CD1c-positive myeloid dendritic cell (primary cell): Measurements from ENCODE around the gene ANKK1.

ENCODE experiments used
- DNase-seq: peaks from one replicate; pipeline ENCODE4 v3.0.0-alpha.2; 2016; ENCODE audit errors: extremely low spot score

The ANKK1 gene

GRCh38 chr11:113408887-113409286 is 21.3 kb downstream of the ANKK1 start:
- no peak for DNase-seq

- DNase-seq: no peak
These were observed 21.9 kb downstream of the ANKK1 start for GRCh38 chr11:113409526-113409925.

GRCh38 chr11:113410414-113411135 is 23.0 kb downstream of the ANKK1 start:
- DNase-seq: no peak

- no peak for DNase-seq
These were observed 24.0 kb downstream of the ANKK1 start for GRCh38 chr11:113411536-113411935.

GRCh38 chr11:113412675-113413074 is 25.1 kb downstream of the ANKK1 start:
- no peak for DNase-seq

GRCh38 chr11:113415343-113415742 is 27.8 kb downstream of the ANKK1 start:
- DNase-seq: no peak

GRCh38 chr11:113417428-113417827 is 29.8 kb downstream of the ANKK1 start:
- no peak for DNase-seq

- DNase-seq: no peak
These were observed 31.9 kb downstream of the ANKK1 start for GRCh38 chr11:113419454-113420003.

- DNase-seq: no peak
These were observed 33.2 kb downstream of the ANKK1 start for GRCh38 chr11:113420808-113421207.

GRCh38 chr11:113426686-113427085 is 39.1 kb downstream of the ANKK1 start:
- no peak for DNase-seq

GRCh38 chr11:113431746-113432145 is 44.2 kb downstream of the ANKK1 start:
- DNase-seq: no peak

- no peak for DNase-seq
These were observed 47.8 kb downstream of the ANKK1 start for GRCh38 chr11:113435190-113435968.

GRCh38 chr11:113436672-113437252 is 49.2 kb downstream of the ANKK1 start:
- no peak for DNase-seq

GRCh38 chr11:113440816-113441215 is 53.2 kb downstream of the ANKK1 start:
- no peak for DNase-seq

GRCh38 chr11:113444502-113445123 is 57.0 kb downstream of the ANKK1 start:
- no peak for DNase-seq

- no peak for DNase-seq
These were observed 58.5 kb downstream of the ANKK1 start for GRCh38 chr11:113446112-113446511.

- DNase-seq: no peak
These were observed 59.4 kb downstream of the ANKK1 start for GRCh38 chr11:113446938-113447337.

- DNase-seq: no peak
These were observed 60.2 kb downstream of the ANKK1 start for GRCh38 chr11:113447621-113448315.

GRCh38 chr11:113448316-113448677 is 60.7 kb downstream of the ANKK1 start:
- no peak for DNase-seq

- no peak for DNase-seq
These were observed 62.2 kb downstream of the ANKK1 start for GRCh38 chr11:113449743-113450142.
